Measurements from ENCODE around the gene CST3.

DNA sequence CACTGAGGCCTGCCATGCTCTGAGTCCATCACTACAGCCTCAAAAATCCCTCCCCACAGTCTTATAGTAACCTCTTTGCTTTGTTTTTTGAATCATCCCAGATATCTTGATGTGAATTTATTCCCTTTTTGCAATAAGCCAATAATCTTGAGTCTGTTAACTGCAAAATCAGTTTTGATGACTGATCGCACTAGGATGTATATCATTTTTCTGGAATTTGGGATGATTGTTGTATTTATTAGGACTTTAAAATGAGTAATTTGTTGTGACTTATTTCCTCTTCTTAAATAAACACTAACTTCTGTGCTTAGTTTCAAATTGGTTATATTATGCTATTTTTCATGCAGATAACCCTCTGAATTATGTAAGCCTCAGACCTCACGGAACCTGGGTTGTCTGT, 45.5 kb upstream of the CST3 start:
- TF ChIP-seq TAF1 (IDR thresholded peaks at IDR 0.05; ENCODE audit: borderline replicate concordance, insufficient read depth, low read length) (no peak), POLR2AphosphoS5 (IDR thresholded peaks at IDR 0.05; ENCODE audit: low read depth, low read length) (no peak), REST (IDR thresholded peaks at IDR 0.05; ENCODE audit: insufficient read depth in 1 of 2, low read depth in 2 of 2, low read length in 2 of 2) (no peak), SIN3A (IDR thresholded peaks at IDR 0.05; ENCODE audit: borderline replicate concordance, insufficient read depth, low read length) (no peak), FOXP2 (optimal IDR thresholded peaks at IDR 0.05; ENCODE audit: borderline replicate concordance, extremely low read depth, extremely low read length, insufficient read depth) (no peak)

Data from PFSK-1 (cell line).